Testis (tissue), 2 donors: ENCODE data around the gene SAXO2.

Experiments
- CTCF ChIP-seq, 3 experiments: fragments of 450-650 bp in 2 of 3; fragments of 200-600 bp in 1 of 3; sonication (generic) in 1 of 3; IDR thresholded peaks; one replicate each; pipeline ENCODE4 v1.5.1; 2016 to 2019; ENCODE audit warnings: antibody characterized with exemption in 3 of 3, mild to moderate bottlenecking in 2 of 3, moderate library complexity in 1 of 3
- POLR2A ChIP-seq: fragments of 450-650 bp; IDR thresholded peaks from one replicate; pipeline ENCODE4 v1.6.1; 2017; ENCODE audit warnings: antibody characterized with exemption, mild to moderate bottlenecking, moderate library complexity

DNA sequence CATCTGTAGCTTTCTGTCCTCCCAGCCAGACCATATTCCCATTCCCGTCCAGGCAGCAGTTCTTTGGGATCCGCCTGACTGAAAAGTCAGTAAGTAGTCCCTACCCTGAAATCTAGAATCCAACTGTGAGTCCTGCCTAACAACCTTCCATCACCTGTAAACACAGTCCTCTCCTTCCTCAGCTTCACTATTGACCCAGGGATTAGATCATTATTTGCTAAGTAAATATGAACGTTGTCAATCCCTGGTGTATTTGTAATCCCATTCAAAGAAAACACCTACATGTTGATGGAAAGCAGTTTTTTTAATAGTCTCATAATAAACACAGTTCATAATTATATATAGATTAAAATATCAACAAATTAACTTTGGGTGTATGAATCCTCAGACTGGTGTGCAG is 732 bp downstream of the SAXO2 start:
- TF ChIP-seq CTCF (IDR thresholded peaks at IDR 0.05) (no peak), POLR2A (no peak)
